Ovary (tissue), 9 donors: ENCODE measurements around the gene CDC25A. TPM values are rescaled to one million over a fixed set of nuclear protein-coding genes. Genes with fewer than 3 reads are reported as not detected.

Source experiments
- DNase-seq, 5 donors: peaks; one replicate each; pipeline ENCODE4 v3.0.0-alpha.2; 2019 to 2020
- H3K27ac ChIP-seq, 2 donors: fragments of 200-600 bp; one replicate each; pipeline versions ENCODE4 v1.5.1 to v1.8.0; 2019 to 2022
- H3K27me3 ChIP-seq: fragments of 200-600 bp; one replicate; pipeline ENCODE4 v1.8.0; 2022
- H3K36me3 ChIP-seq: fragments of 200-600 bp; sonication (generic); one replicate; pipeline ENCODE4 v1.5.1; 2019
- H3K4me1 ChIP-seq: one replicate; pipeline ENCODE4 v1.8.1; 2013; ENCODE audit warnings: mild to moderate bottlenecking, moderate library complexity; ENCODE audit not compliant: insufficient read depth
- H3K4me3 ChIP-seq: fragments of 200-600 bp; sonication (generic); one replicate; pipeline ENCODE4 v1.5.1; 2017
- H3K9me3 ChIP-seq, 2 donors: fragments of 200-600 bp in 1 of 2; sonication (generic) in 1 of 2; one replicate each; pipeline versions ENCODE4 v1.5.1 to v1.8.1; 2013 to 2019; ENCODE audit warnings: mild to moderate bottlenecking in 1 of 2, moderate library complexity in 1 of 2
- EP300 ChIP-seq: sonication (generic); formaldehyde crosslinking; IDR thresholded peaks from one replicate; pipeline ENCODE4 v1.6.1; 2017; ENCODE audit warnings: antibody characterized with exemption
- POLR2A ChIP-seq: fragments of 450-650 bp; IDR thresholded peaks from one replicate; pipeline ENCODE4 v1.6.1; 2017; ENCODE audit warnings: antibody characterized with exemption, mild to moderate bottlenecking, moderate library complexity
- WGBS, 3 donors: extraction: QIAGEN DNeasy Blood & Tissue Kit in 1 of 3; methylation state at CpG; one replicate each; pipeline versions ENCODE4 v1.1.5 to v1.1.7; 2013 to 2017; 5-methylcytosine and 5-hydroxymethylcytosine counted together
- intact Hi-C, 4 donors: fragments of 100-400 bp; cut with DNase I; formaldehyde crosslinking; loops; one replicate each; pipeline versions ENCODE4 v1.11.0 to v1.15.1; 2022 to 2023
- polyA plus RNA-seq, 2 donors: library from polyadenylated mRNA; stranded (reverse); fragments of 200-250 nt in 1 of 2; fragments of 350-450 nt in 1 of 2; fragmentation: Illumina TruSeq in 1 of 2; extraction: RNeasy Lipid Tissue Mini Kit (QIAGEN cat#74804) in 1 of 2; gene quantifications; one replicate each; pipeline ENCODE4 v1.2.3, GENCODE V29; 2013 to 2014
- total RNA-seq, 7 donors: library from RNA; depleted of rRNA in 2 of 7; stranded (reverse); fragments of >200 nt in 2 of 7; fragmentation: NEBNext Ultra II Directional in 3 of 7; extraction: Animal tissue kit (Norgen Biotek cat#: 25700) in 3 of 7; gene quantifications; one replicate each; pipeline versions ENCODE4 v1.1.0 to v1.2.4, GENCODE V29; 2016 to 2023
- TF ChIP-seq, protein P1 (sequence below), 3 donors: fragments of 450-650 bp in 2 of 3; fragments of 200-600 bp in 1 of 3; IDR thresholded peaks; one replicate each; pipeline versions ENCODE4 v1.5.1 to v1.8.0; 2016 to 2022; ENCODE audit warnings: antibody characterized with exemption in 3 of 3, mild to moderate bottlenecking in 1 of 3
- donor health status: DM: no; HTN: no; CAD: no; lungs with moderate emphysema.
- donor health status: DM: no; HTN: no; CAD: no.
- donor health status: Bipolar disorder and iron deficiency.
- donor health status: DM: yes; HTN: yes; CAD: no.
- donor health status: DM: no; HTN: no; CAD: no.
- donor health status: DM: yes; HTN: yes; CAD: no.

The CDC25A gene
- total and polyA plus RNA-seq, 9 donors: 1.1 to 4.4 (median 3.2) TPM

GRCh38 chr3:48143992-48144391 lies 44.2 kb downstream of the CDC25A start:
- TF ChIP-seq POLR2A (no peak), EP300 (no peak)
- TF ChIP-seq, protein P1, sequence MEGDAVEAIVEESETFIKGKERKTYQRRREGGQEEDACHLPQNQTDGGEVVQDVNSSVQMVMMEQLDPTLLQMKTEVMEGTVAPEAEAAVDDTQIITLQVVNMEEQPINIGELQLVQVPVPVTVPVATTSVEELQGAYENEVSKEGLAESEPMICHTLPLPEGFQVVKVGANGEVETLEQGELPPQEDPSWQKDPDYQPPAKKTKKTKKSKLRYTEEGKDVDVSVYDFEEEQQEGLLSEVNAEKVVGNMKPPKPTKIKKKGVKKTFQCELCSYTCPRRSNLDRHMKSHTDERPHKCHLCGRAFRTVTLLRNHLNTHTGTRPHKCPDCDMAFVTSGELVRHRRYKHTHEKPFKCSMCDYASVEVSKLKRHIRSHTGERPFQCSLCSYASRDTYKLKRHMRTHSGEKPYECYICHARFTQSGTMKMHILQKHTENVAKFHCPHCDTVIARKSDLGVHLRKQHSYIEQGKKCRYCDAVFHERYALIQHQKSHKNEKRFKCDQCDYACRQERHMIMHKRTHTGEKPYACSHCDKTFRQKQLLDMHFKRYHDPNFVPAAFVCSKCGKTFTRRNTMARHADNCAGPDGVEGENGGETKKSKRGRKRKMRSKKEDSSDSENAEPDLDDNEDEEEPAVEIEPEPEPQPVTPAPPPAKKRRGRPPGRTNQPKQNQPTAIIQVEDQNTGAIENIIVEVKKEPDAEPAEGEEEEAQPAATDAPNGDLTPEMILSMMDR (IDR thresholded peaks at IDR 0.05): no peak
- no peaks in the 10 kb centered on the region for H3K27me3 ChIP-seq
- H3K4me1 ChIP-seq: peaks cover 2% of the 10 kb centered on the region
- DNase-seq: no peak
- no peaks in the 10 kb centered on the region for H3K36me3 ChIP-seq
- H3K4me3 ChIP-seq: no peak overlapping the region
- H3K27ac ChIP-seq: no peak overlapping the region
- intact Hi-C loops: no loop called here
- no peaks in the 10 kb centered on the region for H3K9me3 ChIP-seq
- WGBS, 3 donors: 88 to 91% (median 89%) methylated on average over 5 of the region's 5 CpGs

DNA sequence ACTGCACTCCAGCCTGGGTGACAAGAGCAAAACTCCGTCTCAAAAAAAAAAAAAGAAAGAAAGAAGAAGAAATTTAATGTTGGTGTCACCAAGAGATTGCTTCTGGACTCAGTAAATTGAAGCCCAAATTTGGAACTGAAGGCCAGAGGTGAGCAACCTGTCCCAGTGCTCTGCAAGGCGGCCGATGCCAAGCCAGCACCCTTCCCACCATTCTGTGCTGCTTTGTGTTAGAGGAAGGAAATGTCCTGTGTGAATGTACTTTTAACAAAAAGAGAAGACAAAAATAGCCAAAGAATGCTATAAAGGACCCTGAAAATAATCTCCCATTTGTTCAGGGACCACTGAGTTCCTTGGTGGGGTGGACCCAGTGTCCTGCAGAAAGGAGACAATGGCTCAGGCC lies 44.6 kb downstream of the CDC25A start:
- H3K27ac ChIP-seq: no peak overlapping the region
- intact Hi-C loops: no loop called here
- H3K9me3 ChIP-seq: no peaks in the 10 kb centered on the region
- H3K4me3 ChIP-seq: no peak overlapping the region
- H3K27me3 ChIP-seq: no peaks in the 10 kb centered on the region
- H3K4me1 ChIP-seq: peaks cover 2% of the 10 kb centered on the region
- H3K36me3 ChIP-seq: no peaks in the 10 kb centered on the region
- TF ChIP-seq, protein P1 (IDR thresholded peaks at IDR 0.05): no peak
- TF ChIP-seq EP300 (no peak), POLR2A (no peak)
- whole genome bisulfite sequencing, 3 donors: 87 to 91% (median 89%) methylated on average over 3 of the region's 3 CpGs
- no peak for DNase-seq

DNA sequence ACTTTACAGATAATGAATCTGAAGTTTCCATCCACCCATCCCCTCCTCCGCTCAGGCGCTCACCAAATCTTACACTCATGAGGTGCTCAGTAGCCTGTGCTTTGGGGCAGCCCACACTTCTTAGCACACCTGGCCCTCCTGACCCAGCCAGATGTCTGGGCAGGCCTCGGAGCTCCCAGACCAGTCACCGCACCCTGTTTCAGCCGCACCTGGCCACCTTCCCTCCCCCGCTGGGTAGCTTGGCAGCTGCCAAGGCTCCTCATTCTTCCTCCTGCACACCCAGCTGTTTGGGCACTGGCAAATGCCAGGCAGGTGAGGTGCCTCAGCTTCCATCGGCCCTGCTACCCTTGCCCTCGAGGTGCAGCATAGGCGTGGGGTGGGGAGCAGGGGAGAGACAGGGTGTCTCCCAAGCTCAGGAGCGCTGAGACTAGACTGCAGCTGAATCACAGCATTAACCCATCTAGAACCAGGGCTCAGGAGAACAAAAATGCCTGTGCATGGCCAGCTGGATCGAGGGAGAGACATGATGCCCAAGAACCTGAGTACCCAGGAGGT lies 45.8 kb downstream of the CDC25A start:
- H3K36me3 ChIP-seq: no peaks in the 10 kb centered on the region
- 84 to 88% (median 88%) methylated on average over 11 of the region's 11 CpGs for WGBS, 3 donors
- TF ChIP-seq POLR2A (no peak), EP300 (no peak)
- TF ChIP-seq, protein P1 (IDR thresholded peaks at IDR 0.05): no peak
- intact Hi-C loops: no loop called here
- no peak overlapping the region for H3K27ac ChIP-seq
- H3K9me3 ChIP-seq: no peaks in the 10 kb centered on the region
- peaks cover 2% of the 10 kb centered on the region for H3K4me1 ChIP-seq
- H3K27me3 ChIP-seq: no peaks in the 10 kb centered on the region
- no peak for DNase-seq
- no peak overlapping the region for H3K4me3 ChIP-seq

- WGBS, 3 donors: 94 to 96% (median 95%) methylated on average over 9 of the region's 9 CpGs
- peaks cover 2% of the 10 kb centered on the region for H3K4me1 ChIP-seq
- no peak for DNase-seq
- H3K36me3 ChIP-seq: no peaks in the 10 kb centered on the region
- H3K27ac ChIP-seq: no peak overlapping the region
- intact Hi-C loops: no loop called here
- no peaks in the 10 kb centered on the region for H3K27me3 ChIP-seq
- TF ChIP-seq, protein P1 (IDR thresholded peaks at IDR 0.05): no peak
- no peak for TF ChIP-seq EP300
- no peak for TF ChIP-seq POLR2A
- H3K9me3 ChIP-seq: no peaks in the 10 kb centered on the region
- H3K4me3 ChIP-seq: no peak overlapping the region
These were observed 46.5 kb downstream of the CDC25A start for GRCh38 chr3:48141604-48142137.
